WTC11 (cell line): Measurements from ENCODE around the gene ST6GALNAC3. TPM values are rescaled to one million over a fixed set of nuclear protein-coding genes. Genes with fewer than 3 reads are reported as not detected.

Experiments used
- ATAC-seq: fragments of 200-7000 bp; cut with Tn5 transposase; 2 replicates; pipeline ENCODE4 v1.10.0; 2021; ENCODE audit warnings: mild to moderate bottlenecking, moderate library complexity
- CTCF ChIA-PET: fragments of 300-600 bp; sonication (Branson Sonifier 250); formaldehyde crosslinking; loops from one replicate; lab custom pipeline; 2021; ENCODE audit warnings: antibody characterized with exemption; lab: Charles Lee
- POLR2A ChIA-PET: fragments of 350-600 bp; sonication (Branson Sonifier 250); formaldehyde crosslinking; loops from one replicate; lab custom pipeline; 2021; ENCODE audit warnings: antibody characterized with exemption; lab: Charles Lee
- DNase-seq: peaks from one replicate; pipeline ENCODE4 v3.0.0; 2021; ENCODE audit warnings: low spot score
- H3K27ac Mint-ChIP-seq: 2 replicates; pipeline ENCODE4 v1.8.0; 2021; ENCODE audit warnings: mixed read lengths
- H3K27me3 Mint-ChIP-seq: 2 replicates; pipeline ENCODE4 v1.8.0; 2021; ENCODE audit warnings: low read depth, mild to moderate bottlenecking, moderate library complexity, mixed read lengths
- H3K36me3 Mint-ChIP-seq: 2 replicates; pipeline ENCODE4 v1.8.0; 2021; ENCODE audit warnings: mixed read lengths
- H3K4me1 Mint-ChIP-seq: 2 replicates; pipeline ENCODE4 v1.8.0; 2022; ENCODE audit warnings: mixed read lengths
- H3K4me3 Mint-ChIP-seq: 2 replicates; pipeline ENCODE4 v1.8.0; 2021; ENCODE audit warnings: mild to moderate bottlenecking, moderate library complexity, mixed read lengths
- H3K9me3 Mint-ChIP-seq: 2 replicates; pipeline ENCODE4 v1.8.0; 2021; ENCODE audit warnings: mixed read lengths
- IRF2 ChIP-seq: sonication (generic); formaldehyde crosslinking; IDR thresholded peaks from 2 replicates; pipeline ENCODE4 v1.8.0; 2022; ENCODE audit warnings: low read depth, missing genetic modification reagents, borderline replicate concordance
- MXD4 ChIP-seq: fragments of 250-450 bp; sonication (Bioruptor Pico); IDR thresholded peaks from 2 replicates; pipeline ENCODE4 v1.8.0; 2021; ENCODE audit warnings: mild to moderate bottlenecking, moderate library complexity, borderline replicate concordance
- NFATC4 ChIP-seq: fragments of 250-450 bp; sonication (Bioruptor Pico); IDR thresholded peaks from 2 replicates; pipeline ENCODE4 v1.9.0; 2021; ENCODE audit warnings: mild to moderate bottlenecking
- PRRX2 ChIP-seq: fragments of 250-450 bp; sonication (Bioruptor Pico); IDR thresholded peaks from 2 replicates; pipeline ENCODE4 v1.8.0; 2021; ENCODE audit warnings: mild to moderate bottlenecking
- RORB ChIP-seq: fragments of 250-450 bp; sonication (Bioruptor Pico); IDR thresholded peaks from 2 replicates; pipeline ENCODE4 v1.9.0; 2021; ENCODE audit warnings: mild to moderate bottlenecking
- SMAD3 ChIP-seq: sonication (generic); formaldehyde crosslinking; IDR thresholded peaks from 2 replicates; pipeline ENCODE4 v1.8.0; 2022; ENCODE audit warnings: missing genetic modification reagents, mild to moderate bottlenecking, borderline replicate concordance
- TCF7 ChIP-seq: sonication (generic); formaldehyde crosslinking; IDR thresholded peaks from 2 replicates; pipeline ENCODE4 v1.8.0; 2022; ENCODE audit warnings: mild to moderate bottlenecking, low read depth, missing genetic modification reagents, moderate library complexity
- TEAD4 ChIP-seq: sonication (generic); formaldehyde crosslinking; IDR thresholded peaks from 2 replicates; pipeline ENCODE4 v1.8.0; 2022; ENCODE audit warnings: mild to moderate bottlenecking, missing genetic modification reagents
- ZNF138 ChIP-seq: sonication (generic); formaldehyde crosslinking; conservative IDR thresholded peaks from 2 replicates; pipeline ENCODE4 v1.8.1; 2022; ENCODE audit warnings: mild to moderate bottlenecking, moderate library complexity, missing genetic modification reagents
- total RNA-seq: library from RNA; stranded (reverse); gene quantifications from 3 replicates; pipeline ENCODE4 v1.2.3, GENCODE V29; 2021
- TF ChIP-seq, protein P1 (sequence below): sonication (generic); formaldehyde crosslinking; conservative IDR thresholded peaks from 2 replicates; pipeline ENCODE4 v1.8.1; 2022; ENCODE audit warnings: mild to moderate bottlenecking, missing genetic modification reagents
- TF ChIP-seq, protein P2 (sequence below): sonication (generic); formaldehyde crosslinking; IDR thresholded peaks from 2 replicates; pipeline ENCODE4 v1.8.1; 2022; ENCODE audit warnings: low read depth, missing genetic modification reagents, borderline replicate concordance
- TF ChIP-seq, protein P3 (sequence below): sonication (generic); formaldehyde crosslinking; IDR thresholded peaks from 2 replicates; pipeline ENCODE4 v1.8.1; 2023; ENCODE audit warnings: mild to moderate bottlenecking, moderate library complexity, missing genetic modification reagents
- TF ChIP-seq, protein P4 (sequence below): sonication (generic); formaldehyde crosslinking; IDR thresholded peaks from 2 replicates; pipeline ENCODE4 v1.8.1; 2023; ENCODE audit warnings: mild to moderate bottlenecking, missing genetic modification reagents, borderline replicate concordance
- TF ChIP-seq, protein P5 (sequence below): sonication (generic); formaldehyde crosslinking; IDR thresholded peaks from 2 replicates; pipeline ENCODE4 v1.8.0; 2023; ENCODE audit warnings: missing genetic modification reagents, mild to moderate bottlenecking, borderline replicate concordance
- TF ChIP-seq, protein P6 (sequence below): fragments of 250-450 bp; sonication (Bioruptor Pico); IDR thresholded peaks from 2 replicates; pipeline ENCODE4 v1.9.0; 2021; ENCODE audit warnings: mild to moderate bottlenecking

Gene ST6GALNAC3
- total RNA-seq, 1 experiment from 2014 or later = 11.9 TPM

DNA sequence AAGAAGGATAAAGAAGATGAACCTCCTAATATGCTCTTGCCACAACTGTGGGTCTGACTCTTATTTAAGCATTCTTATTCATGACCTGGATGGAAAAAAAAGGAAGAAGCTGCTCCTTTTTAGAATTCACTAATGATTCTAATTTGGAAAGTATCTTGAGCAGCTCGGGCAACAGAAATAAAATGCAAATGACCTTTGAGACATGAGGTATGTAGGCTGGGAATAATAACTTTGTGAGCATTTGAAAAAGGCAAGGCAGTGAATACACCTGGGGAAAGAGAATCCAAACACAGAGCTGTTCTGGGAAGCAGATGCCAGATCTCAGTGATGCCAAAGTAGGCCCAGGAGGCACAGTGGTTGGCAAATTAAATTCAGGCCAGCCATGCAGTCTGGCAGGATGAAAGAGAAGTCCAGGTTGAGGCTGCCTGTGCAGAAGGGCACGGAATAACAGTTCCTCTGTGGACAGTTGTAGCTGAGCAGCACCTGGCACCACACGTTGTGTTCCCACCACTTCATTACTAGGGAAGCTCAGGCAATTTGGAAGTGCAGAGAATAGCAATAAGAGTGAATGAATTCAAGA is 471.9 kb downstream of the ST6GALNAC3 start (continued):
- TF ChIP-seq IRF2 (CRISPR knock-in tag) (no peak), TCF7 (CRISPR knock-in tag) (no peak), ZNF138 (CRISPR knock-in tag) (no peak), RORB (CRISPR knock-in tag) (no peak), TEAD4 (no peak), PRRX2 (CRISPR knock-in tag) (no peak)
- TF ChIP-seq, protein P1, sequence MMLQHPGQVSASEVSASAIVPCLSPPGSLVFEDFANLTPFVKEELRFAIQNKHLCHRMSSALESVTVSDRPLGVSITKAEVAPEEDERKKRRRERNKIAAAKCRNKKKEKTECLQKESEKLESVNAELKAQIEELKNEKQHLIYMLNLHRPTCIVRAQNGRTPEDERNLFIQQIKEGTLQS (CRISPR knock-in tag) = no peak
- TF ChIP-seq, protein P2, sequence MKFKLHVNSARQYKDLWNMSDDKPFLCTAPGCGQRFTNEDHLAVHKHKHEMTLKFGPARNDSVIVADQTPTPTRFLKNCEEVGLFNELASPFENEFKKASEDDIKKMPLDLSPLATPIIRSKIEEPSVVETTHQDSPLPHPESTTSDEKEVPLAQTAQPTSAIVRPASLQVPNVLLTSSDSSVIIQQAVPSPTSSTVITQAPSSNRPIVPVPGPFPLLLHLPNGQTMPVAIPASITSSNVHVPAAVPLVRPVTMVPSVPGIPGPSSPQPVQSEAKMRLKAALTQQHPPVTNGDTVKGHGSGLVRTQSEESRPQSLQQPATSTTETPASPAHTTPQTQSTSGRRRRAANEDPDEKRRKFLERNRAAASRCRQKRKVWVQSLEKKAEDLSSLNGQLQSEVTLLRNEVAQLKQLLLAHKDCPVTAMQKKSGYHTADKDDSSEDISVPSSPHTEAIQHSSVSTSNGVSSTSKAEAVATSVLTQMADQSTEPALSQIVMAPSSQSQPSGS (CRISPR knock-in tag) = no peak
- TF ChIP-seq, protein P3, sequence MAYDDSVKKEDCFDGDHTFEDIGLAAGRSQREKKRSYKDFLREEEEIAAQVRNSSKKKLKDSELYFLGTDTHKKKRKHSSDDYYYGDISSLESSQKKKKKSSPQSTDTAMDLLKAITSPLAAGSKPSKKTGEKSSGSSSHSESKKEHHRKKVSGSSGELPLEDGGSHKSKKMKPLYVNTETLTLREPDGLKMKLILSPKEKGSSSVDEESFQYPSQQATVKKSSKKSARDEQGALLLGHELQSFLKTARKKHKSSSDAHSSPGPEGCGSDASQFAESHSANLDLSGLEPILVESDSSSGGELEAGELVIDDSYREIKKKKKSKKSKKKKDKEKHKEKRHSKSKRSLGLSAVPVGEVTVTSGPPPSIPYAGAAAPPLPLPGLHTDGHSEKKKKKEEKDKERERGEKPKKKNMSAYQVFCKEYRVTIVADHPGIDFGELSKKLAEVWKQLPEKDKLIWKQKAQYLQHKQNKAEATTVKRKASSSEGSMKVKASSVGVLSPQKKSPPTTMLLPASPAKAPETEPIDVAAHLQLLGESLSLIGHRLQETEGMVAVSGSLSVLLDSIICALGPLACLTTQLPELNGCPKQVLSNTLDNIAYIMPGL (CRISPR knock-in tag) = no peak

DNA sequence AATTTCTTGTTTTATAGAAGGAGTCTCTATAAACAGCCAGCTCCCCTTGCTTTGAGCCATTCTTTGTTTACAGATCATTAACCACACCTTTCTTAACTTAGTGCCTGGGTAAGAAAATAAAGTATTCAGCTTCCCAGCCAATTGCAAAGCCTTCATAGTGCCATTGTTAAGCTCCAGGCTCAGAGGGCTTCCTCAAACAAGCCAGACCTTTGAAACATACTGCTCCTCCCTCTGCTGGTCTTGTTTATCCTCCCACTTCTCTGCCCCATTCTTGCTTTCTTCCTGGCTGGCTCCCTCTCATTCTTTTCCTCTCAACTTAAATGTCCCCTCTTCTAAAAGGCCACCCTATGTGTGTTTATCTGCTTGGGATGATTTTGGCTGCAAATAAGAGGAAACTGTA is 473.4 kb downstream of the ST6GALNAC3 start:
- no peaks in the 10 kb centered on the region for H3K27me3 Mint-ChIP-seq
- POLR2A ChIA-PET = interaction anchor here (0.7 kb wide), 2 partner anchors 12 to 479 kb away, joined by 3 to 6 read pairs; no protein-coding TSS in a partner anchor
- TF ChIP-seq, protein P3 (CRISPR knock-in tag) = no peak
- TF ChIP-seq MXD4 (CRISPR knock-in tag) (no peak), SMAD3 (no peak)
- TF ChIP-seq, protein P4, sequence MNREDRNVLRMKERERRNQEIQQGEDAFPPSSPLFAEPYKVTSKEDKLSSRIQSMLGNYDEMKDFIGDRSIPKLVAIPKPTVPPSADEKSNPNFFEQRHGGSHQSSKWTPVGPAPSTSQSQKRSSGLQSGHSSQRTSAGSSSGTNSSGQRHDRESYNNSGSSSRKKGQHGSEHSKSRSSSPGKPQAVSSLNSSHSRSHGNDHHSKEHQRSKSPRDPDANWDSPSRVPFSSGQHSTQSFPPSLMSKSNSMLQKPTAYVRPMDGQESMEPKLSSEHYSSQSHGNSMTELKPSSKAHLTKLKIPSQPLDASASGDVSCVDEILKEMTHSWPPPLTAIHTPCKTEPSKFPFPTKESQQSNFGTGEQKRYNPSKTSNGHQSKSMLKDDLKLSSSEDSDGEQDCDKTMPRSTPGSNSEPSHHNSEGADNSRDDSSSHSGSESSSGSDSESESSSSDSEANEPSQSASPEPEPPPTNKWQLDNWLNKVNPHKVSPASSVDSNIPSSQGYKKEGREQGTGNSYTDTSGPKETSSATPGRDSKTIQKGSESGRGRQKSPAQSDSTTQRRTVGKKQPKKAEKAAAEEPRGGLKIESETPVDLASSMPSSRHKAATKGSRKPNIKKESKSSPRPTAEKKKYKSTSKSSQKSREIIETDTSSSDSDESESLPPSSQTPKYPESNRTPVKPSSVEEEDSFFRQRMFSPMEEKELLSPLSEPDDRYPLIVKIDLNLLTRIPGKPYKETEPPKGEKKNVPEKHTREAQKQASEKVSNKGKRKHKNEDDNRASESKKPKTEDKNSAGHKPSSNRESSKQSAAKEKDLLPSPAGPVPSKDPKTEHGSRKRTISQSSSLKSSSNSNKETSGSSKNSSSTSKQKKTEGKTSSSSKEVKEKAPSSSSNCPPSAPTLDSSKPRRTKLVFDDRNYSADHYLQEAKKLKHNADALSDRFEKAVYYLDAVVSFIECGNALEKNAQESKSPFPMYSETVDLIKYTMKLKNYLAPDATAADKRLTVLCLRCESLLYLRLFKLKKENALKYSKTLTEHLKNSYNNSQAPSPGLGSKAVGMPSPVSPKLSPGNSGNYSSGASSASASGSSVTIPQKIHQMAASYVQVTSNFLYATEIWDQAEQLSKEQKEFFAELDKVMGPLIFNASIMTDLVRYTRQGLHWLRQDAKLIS = no peak
- TF ChIP-seq, all 79 proteins: peak for 0
- Mint-ChIP-seq H3K4me3 (no peak overlapping the region), H3K4me1 (peaks cover 23% of the 10 kb centered on the region), H3K9me3 (no peaks in the 10 kb centered on the region), H3K36me3 (no peaks in the 10 kb centered on the region), H3K27ac (peak overlapping the region; percentile 61; the same call in 1 of the 2 replicates)
- DNase-seq (no peak), ATAC-seq (peak; percentile 96)
- CTCF ChIA-PET = interaction anchor here (0.7 to 2.4 kb wide), 6 partner anchors 16 to 393 kb away, joined by 3 to 17 read pairs (median 4); no protein-coding TSS in a partner anchor

DNA sequence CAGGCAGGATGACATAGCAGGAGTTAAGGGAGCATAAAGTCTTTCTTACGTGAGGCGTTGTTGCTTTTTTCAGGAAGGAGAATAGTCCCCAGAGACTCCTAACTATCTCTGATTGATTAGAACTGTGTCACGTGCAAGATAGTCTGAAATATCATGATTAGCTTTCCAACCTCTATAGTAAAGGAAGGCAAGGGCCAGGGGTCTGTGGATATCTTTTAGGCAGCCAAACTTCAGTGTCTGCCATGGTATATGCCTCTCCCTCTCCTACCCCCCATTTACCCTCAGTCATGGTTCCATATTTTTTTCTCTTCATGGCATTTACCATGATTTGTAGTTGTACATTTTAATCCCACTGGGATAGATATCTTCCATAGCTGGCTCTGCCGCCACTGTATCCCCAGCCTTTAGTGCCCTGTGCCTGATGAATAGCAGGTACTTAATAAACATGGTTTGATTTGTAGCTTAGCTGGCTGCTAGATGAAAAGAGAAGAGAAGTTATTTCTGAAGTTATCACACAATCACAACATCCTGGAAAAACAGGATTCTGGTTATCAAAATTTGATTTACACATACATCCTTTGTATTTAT is 474.1 kb downstream of the ST6GALNAC3 start:
- ATAC-seq (no peak), DNase-seq (no peak)
- ChIA-PET POLR2A (interaction anchor here (0.7 kb wide), 1 partner anchor 11 kb away, joined by 3 read pairs; no protein-coding TSS in a partner anchor), CTCF (interaction anchor here (0.7 to 2.4 kb wide), 6 partner anchors 17 to 394 kb away, joined by 3 to 17 read pairs (median 4); no protein-coding TSS in a partner anchor)
- H3K27me3 Mint-ChIP-seq = no peaks in the 10 kb centered on the region
- no peaks in the 10 kb centered on the region for H3K36me3 Mint-ChIP-seq
- H3K4me3 Mint-ChIP-seq = no peak overlapping the region
- H3K27ac Mint-ChIP-seq = no peak overlapping the region
- H3K9me3 Mint-ChIP-seq = no peaks in the 10 kb centered on the region
- H3K4me1 Mint-ChIP-seq = peaks cover 20% of the 10 kb centered on the region
- TF ChIP-seq, protein P5, sequence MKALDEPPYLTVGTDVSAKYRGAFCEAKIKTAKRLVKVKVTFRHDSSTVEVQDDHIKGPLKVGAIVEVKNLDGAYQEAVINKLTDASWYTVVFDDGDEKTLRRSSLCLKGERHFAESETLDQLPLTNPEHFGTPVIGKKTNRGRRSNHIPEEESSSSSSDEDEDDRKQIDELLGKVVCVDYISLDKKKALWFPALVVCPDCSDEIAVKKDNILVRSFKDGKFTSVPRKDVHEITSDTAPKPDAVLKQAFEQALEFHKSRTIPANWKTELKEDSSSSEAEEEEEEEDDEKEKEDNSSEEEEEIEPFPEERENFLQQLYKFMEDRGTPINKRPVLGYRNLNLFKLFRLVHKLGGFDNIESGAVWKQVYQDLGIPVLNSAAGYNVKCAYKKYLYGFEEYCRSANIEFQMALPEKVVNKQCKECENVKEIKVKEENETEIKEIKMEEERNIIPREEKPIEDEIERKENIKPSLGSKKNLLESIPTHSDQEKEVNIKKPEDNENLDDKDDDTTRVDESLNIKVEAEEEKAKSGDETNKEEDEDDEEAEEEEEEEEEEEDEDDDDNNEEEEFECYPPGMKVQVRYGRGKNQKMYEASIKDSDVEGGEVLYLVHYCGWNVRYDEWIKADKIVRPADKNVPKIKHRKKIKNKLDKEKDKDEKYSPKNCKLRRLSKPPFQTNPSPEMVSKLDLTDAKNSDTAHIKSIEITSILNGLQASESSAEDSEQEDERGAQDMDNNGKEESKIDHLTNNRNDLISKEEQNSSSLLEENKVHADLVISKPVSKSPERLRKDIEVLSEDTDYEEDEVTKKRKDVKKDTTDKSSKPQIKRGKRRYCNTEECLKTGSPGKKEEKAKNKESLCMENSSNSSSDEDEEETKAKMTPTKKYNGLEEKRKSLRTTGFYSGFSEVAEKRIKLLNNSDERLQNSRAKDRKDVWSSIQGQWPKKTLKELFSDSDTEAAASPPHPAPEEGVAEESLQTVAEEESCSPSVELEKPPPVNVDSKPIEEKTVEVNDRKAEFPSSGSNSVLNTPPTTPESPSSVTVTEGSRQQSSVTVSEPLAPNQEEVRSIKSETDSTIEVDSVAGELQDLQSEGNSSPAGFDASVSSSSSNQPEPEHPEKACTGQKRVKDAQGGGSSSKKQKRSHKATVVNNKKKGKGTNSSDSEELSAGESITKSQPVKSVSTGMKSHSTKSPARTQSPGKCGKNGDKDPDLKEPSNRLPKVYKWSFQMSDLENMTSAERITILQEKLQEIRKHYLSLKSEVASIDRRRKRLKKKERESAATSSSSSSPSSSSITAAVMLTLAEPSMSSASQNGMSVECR (CRISPR knock-in tag) = no peak
- TF ChIP-seq, protein P6, sequence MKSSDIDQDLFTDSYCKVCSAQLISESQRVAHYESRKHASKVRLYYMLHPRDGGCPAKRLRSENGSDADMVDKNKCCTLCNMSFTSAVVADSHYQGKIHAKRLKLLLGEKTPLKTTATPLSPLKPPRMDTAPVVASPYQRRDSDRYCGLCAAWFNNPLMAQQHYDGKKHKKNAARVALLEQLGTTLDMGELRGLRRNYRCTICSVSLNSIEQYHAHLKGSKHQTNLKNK = no peak
- TF ChIP-seq SMAD3 (no peak), NFATC4 (CRISPR knock-in tag) (no peak)
